GM23338 (cell line): ENCODE data around the gene COX14.

ENCODE experiments used
- CREB1 ChIP-seq: fragments of 250-450 bp; sonication (Bioruptor Pico); IDR thresholded peaks from 2 replicates; pipeline ENCODE4 v1.5.0; 2020; ENCODE audit warnings: low read depth, mild to moderate bottlenecking, moderate library complexity
- EZH2 ChIP-seq: fragments of 200-600 bp; sonication (generic); IDR thresholded peaks from one replicate; pipeline ENCODE4 v1.8.0; 2017; ENCODE audit warnings: antibody characterized with exemption, mild to moderate bottlenecking, low read depth; ENCODE audit not compliant: unreplicated experiment
- EZH2phosphoT487 ChIP-seq: fragments of 200-600 bp; sonication (generic); IDR thresholded peaks from one replicate; pipeline ENCODE4 v1.8.1; 2018; ENCODE audit warnings: antibody characterized with exemption; ENCODE audit not compliant: unreplicated experiment
- JUNB ChIP-seq: IDR thresholded peaks from one replicate; pipeline ENCODE4 v1.6.1; 2016; ENCODE audit warnings: antibody characterized with exemption; ENCODE audit not compliant: unreplicated experiment
- NANOG ChIP-seq: IDR thresholded peaks from 2 replicates; pipeline ENCODE4 v1.6.1; 2016; ENCODE audit warnings: antibody characterized with exemption, borderline replicate concordance
- POLR2AphosphoS5 ChIP-seq: IDR thresholded peaks from 2 replicates; pipeline ENCODE4 v1.6.1; 2016; ENCODE audit warnings: antibody characterized with exemption, low read depth
- STAT1 ChIP-seq: IDR thresholded peaks from one replicate; pipeline ENCODE4 v1.6.1; 2016; ENCODE audit warnings: antibody characterized with exemption; ENCODE audit not compliant: unreplicated experiment
- ZNF114 ChIP-seq: fragments of 250-450 bp; sonication (Bioruptor Pico); IDR thresholded peaks from 2 replicates; pipeline ENCODE4 v1.5.0; 2020; ENCODE audit warnings: mild to moderate bottlenecking, moderate library complexity
- ZNF331 ChIP-seq: fragments of 250-450 bp; sonication (Bioruptor Pico); IDR thresholded peaks from 2 replicates; pipeline ENCODE4 v1.5.0; 2020; ENCODE audit warnings: low read depth, mild to moderate bottlenecking, moderate library complexity
- TF ChIP-seq, protein P1 (sequence below), 2 experiments: fragments of 200-600 bp in 1 of 2; sonication (generic) in 1 of 2; conservative IDR thresholded peaks; 2 replicates each; pipeline versions ENCODE4 v1.5.1 to v1.6.1; 2016 to 2017; ENCODE audit warnings: antibody characterized with exemption in 2 of 2, low read depth in 2 of 2, mild to moderate bottlenecking in 2 of 2, moderate library complexity in 1 of 2
- TF ChIP-seq, protein P2 (sequence below): IDR thresholded peaks from one replicate; pipeline ENCODE4 v1.6.1; 2018; ENCODE audit warnings: antibody characterized with exemption; ENCODE audit not compliant: unreplicated experiment
- TF ChIP-seq, protein P3 (sequence below): IDR thresholded peaks from 2 replicates; pipeline ENCODE4 v1.6.1; 2016; ENCODE audit warnings: antibody characterized with exemption

DNA sequence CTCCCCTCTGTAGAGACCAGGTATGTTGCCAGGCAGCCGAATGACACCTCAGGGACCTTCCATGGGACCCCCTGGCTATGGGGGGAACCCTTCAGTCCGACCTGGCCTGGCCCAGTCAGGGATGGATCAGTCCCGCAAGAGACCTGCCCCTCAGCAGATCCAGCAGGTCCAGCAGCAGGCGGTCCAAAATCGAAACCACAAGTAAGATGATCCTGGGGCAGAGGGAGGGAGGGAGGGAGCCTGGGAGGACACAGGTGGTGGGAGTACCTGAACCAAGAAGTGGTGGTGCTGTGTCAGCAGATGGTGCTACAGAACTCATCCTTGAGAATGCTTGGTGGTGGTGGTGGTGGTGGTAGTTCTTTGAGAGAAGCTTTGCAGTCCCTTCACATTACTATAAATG is 25.9 kb upstream of the COX14 start:
- no peak for TF ChIP-seq EZH2phosphoT487
- TF ChIP-seq, protein P1, sequence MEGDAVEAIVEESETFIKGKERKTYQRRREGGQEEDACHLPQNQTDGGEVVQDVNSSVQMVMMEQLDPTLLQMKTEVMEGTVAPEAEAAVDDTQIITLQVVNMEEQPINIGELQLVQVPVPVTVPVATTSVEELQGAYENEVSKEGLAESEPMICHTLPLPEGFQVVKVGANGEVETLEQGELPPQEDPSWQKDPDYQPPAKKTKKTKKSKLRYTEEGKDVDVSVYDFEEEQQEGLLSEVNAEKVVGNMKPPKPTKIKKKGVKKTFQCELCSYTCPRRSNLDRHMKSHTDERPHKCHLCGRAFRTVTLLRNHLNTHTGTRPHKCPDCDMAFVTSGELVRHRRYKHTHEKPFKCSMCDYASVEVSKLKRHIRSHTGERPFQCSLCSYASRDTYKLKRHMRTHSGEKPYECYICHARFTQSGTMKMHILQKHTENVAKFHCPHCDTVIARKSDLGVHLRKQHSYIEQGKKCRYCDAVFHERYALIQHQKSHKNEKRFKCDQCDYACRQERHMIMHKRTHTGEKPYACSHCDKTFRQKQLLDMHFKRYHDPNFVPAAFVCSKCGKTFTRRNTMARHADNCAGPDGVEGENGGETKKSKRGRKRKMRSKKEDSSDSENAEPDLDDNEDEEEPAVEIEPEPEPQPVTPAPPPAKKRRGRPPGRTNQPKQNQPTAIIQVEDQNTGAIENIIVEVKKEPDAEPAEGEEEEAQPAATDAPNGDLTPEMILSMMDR (conservative IDR thresholded peaks at IDR 0.05; ENCODE audit: low read depth in 2 of 2), result no peak
- TF ChIP-seq POLR2AphosphoS5, result no peak
- TF ChIP-seq EZH2, result no peak
- TF ChIP-seq, protein P2, sequence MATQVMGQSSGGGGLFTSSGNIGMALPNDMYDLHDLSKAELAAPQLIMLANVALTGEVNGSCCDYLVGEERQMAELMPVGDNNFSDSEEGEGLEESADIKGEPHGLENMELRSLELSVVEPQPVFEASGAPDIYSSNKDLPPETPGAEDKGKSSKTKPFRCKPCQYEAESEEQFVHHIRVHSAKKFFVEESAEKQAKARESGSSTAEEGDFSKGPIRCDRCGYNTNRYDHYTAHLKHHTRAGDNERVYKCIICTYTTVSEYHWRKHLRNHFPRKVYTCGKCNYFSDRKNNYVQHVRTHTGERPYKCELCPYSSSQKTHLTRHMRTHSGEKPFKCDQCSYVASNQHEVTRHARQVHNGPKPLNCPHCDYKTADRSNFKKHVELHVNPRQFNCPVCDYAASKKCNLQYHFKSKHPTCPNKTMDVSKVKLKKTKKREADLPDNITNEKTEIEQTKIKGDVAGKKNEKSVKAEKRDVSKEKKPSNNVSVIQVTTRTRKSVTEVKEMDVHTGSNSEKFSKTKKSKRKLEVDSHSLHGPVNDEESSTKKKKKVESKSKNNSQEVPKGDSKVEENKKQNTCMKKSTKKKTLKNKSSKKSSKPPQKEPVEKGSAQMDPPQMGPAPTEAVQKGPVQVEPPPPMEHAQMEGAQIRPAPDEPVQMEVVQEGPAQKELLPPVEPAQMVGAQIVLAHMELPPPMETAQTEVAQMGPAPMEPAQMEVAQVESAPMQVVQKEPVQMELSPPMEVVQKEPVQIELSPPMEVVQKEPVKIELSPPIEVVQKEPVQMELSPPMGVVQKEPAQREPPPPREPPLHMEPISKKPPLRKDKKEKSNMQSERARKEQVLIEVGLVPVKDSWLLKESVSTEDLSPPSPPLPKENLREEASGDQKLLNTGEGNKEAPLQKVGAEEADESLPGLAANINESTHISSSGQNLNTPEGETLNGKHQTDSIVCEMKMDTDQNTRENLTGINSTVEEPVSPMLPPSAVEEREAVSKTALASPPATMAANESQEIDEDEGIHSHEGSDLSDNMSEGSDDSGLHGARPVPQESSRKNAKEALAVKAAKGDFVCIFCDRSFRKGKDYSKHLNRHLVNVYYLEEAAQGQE, result no peak
- no peak for TF ChIP-seq JUNB
- TF ChIP-seq ZNF331 (CRISPR knock-in tag), result no peak
- TF ChIP-seq NANOG, result no peak
- TF ChIP-seq CREB1 (CRISPR knock-in tag), result no peak
- TF ChIP-seq STAT1, result no peak
- TF ChIP-seq ZNF114, result no peak
- TF ChIP-seq, protein P3, sequence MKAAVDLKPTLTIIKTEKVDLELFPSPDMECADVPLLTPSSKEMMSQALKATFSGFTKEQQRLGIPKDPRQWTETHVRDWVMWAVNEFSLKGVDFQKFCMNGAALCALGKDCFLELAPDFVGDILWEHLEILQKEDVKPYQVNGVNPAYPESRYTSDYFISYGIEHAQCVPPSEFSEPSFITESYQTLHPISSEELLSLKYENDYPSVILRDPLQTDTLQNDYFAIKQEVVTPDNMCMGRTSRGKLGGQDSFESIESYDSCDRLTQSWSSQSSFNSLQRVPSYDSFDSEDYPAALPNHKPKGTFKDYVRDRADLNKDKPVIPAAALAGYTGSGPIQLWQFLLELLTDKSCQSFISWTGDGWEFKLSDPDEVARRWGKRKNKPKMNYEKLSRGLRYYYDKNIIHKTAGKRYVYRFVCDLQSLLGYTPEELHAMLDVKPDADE, result no peak
